Measurements from ENCODE around the gene TPO. TPM values are rescaled to one million over a fixed set of nuclear protein-coding genes. Genes with fewer than 3 reads are reported as not detected.

Gene TPO
- total RNA-seq, 1 donor from 2014 or later, result not detected

GRCh38 chr2:1586923-1587840 lies 173.9 kb downstream of the TPO start:
- ATAC-seq (ENCODE audit: low read depth) (no peak), DNase-seq (no peak)
- no peak overlapping the region for H3K4me3 Mint-ChIP-seq
- TF ChIP-seq CTCF (IDR thresholded peaks at IDR 0.05), result no peak
- ChIA-PET POLR2A (no interaction called here), CTCF (no interaction called here)
- peaks cover 27% of the 10 kb centered on the region for H3K27me3 Mint-ChIP-seq
- no peak overlapping the region for H3K27ac Mint-ChIP-seq
- no peaks in the 10 kb centered on the region for H3K4me1 Mint-ChIP-seq
- no peaks in the 10 kb centered on the region for H3K9me3 Mint-ChIP-seq
- intact Hi-C loops (cut with micrococcal nuclease), result no loop called here
- no peaks in the 10 kb centered on the region for H3K36me3 Mint-ChIP-seq (ENCODE audit: low read depth)

- H3K27me3 Mint-ChIP-seq, result peaks cover 21% of the 10 kb centered on the region
- intact Hi-C loops (cut with micrococcal nuclease), result loop anchor here (2.0 kb wide), 1 partner anchor 230 kb away; no protein-coding TSS in a partner anchor
- ATAC-seq (ENCODE audit: low read depth) (no peak), DNase-seq (no peak)
- ChIA-PET POLR2A (no interaction called here), CTCF (interaction anchor here (1.0 to 1.8 kb wide), 2 partner anchors 162 to 181 kb away, joined by 4 to 8 read pairs; no protein-coding TSS in a partner anchor)
- no peaks in the 10 kb centered on the region for H3K9me3 Mint-ChIP-seq
- no peaks in the 10 kb centered on the region for H3K4me1 Mint-ChIP-seq
- no peaks in the 10 kb centered on the region for H3K36me3 Mint-ChIP-seq (ENCODE audit: low read depth)
- no peak overlapping the region for H3K4me3 Mint-ChIP-seq
- TF ChIP-seq CTCF (IDR thresholded peaks at IDR 0.05), result no peak
- no peak overlapping the region for H3K27ac Mint-ChIP-seq
These were observed 175.1 kb downstream of the TPO start for GRCh38 chr2:1588051-1588977.

DNA sequence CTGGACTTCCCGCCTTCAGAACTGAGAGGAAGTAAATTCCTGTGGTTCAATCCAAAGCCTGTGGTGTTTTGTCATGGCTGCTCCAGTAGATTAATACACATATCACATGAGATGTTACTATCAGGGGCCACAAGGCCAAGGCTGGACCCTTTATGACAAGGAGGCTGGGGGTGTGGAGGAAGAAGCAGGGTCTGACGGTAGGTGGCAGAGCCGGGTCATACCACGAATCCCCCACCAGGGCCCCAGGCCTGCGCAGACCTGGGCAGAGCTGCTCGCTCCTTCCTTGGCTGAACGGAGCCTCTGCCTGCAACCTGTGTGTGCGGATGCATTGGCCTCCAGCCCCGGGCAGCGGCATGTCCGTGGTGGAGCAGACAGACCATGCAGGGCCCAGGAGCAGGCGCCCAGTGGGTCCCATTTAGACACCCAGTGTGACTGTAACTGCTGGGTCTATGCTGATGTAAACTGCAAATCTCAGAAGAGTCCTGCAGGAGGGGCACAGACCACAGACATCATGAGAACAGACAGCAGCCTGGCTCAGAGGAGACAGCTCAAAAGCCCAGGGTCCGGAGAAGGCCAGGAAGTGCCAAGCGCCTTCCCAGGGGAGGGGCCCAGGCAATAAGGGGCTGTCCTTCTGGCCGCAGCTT lies 175.8 kb downstream of the TPO start:
- no peak overlapping the region for H3K4me3 Mint-ChIP-seq
- H3K27ac Mint-ChIP-seq, result no peak overlapping the region
- ChIA-PET CTCF (interaction anchor here (1.0 to 1.8 kb wide), 2 partner anchors 162 to 180 kb away, joined by 4 to 8 read pairs; no protein-coding TSS in a partner anchor), POLR2A (no interaction called here)
- no peaks in the 10 kb centered on the region for H3K4me1 Mint-ChIP-seq
- H3K27me3 Mint-ChIP-seq, result peaks cover 21% of the 10 kb centered on the region
- no peak for TF ChIP-seq CTCF (IDR thresholded peaks at IDR 0.05)
- H3K36me3 Mint-ChIP-seq (ENCODE audit: low read depth), result no peaks in the 10 kb centered on the region
- H3K9me3 Mint-ChIP-seq, result no peaks in the 10 kb centered on the region
- peak; percentile 34 for ATAC-seq (ENCODE audit: low read depth)
- intact Hi-C loops (cut with micrococcal nuclease), result loop anchor here (1.0 to 2.0 kb wide), 2 partner anchors 162 to 230 kb away; no protein-coding TSS in a partner anchor
- no peak for DNase-seq

DNA sequence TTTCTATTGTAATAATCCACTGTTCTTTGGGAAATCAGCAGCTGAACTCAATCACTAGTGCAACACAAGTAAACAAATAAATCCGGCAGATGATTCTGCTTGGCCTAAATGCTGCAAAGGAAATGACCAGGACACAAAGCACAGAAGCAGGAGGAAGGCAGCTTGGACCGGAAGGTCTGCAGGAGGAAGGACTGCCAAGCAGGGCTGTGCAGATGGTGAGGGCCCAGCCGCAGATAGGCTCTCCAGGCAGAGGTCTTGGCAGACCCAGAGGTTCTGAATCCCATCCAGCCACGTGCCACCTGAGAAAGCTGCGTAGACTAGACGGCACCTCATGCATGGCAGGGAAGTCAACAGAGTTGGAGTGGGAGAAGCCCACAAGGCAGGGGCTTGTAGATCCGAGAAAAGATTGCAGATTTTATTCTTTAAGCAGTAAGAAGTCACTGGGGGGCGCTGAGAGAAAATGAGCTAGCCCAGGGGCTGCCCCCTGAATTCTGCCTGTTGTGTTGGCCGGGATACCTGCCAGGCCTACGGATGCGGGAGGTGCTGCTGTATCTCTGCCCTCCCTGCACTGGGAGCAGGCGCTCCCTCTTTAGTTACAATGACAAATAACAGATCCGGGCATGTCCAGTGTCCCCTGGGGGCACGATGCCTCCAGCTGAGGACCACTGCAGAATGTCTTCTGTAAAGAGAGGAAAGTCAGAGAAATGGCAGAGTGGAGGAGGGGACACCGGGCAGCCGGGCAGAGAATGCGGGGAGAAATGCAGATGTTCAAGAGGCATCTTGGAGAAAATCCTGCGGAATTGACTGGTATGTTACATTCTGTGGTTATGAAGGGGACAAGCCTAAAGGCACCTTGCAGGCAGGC lies 177.6 kb downstream of the TPO start:
- intact Hi-C loops (cut with micrococcal nuclease), result no loop called here
- DNase-seq, result no peak
- H3K4me1 Mint-ChIP-seq, result no peaks in the 10 kb centered on the region
- no peaks in the 10 kb centered on the region for H3K9me3 Mint-ChIP-seq
- ATAC-seq (ENCODE audit: low read depth), result no peak
- CTCF ChIA-PET, result interaction anchor here (1.3 kb wide), 1 partner anchor 160 kb away, joined by 3 read pairs; no protein-coding TSS in a partner anchor
- no peaks in the 10 kb centered on the region for H3K36me3 Mint-ChIP-seq (ENCODE audit: low read depth)
- H3K27me3 Mint-ChIP-seq, result peaks cover 20% of the 10 kb centered on the region
- no peak overlapping the region for H3K27ac Mint-ChIP-seq
- POLR2A ChIA-PET, result no interaction called here
- no peak for TF ChIP-seq CTCF (IDR thresholded peaks at IDR 0.05)
- H3K4me3 Mint-ChIP-seq, result no peak overlapping the region

Data from activated B cell treated with CpG ODN at 0.5 μM for 24 hours (primary cell).